HTR-8/SVneo (cell line): Measurements from ENCODE around the gene PABPN1.
"Not testable (repeated sequence)": the region's sequence is repeated elsewhere in the genome, so short reads cannot be mapped to it uniquely, and the experiment has no call there.

Experiments
- DNase-seq: peaks from one replicate; pipeline ENCODE4 v3.0.0; 2011; ENCODE audit warnings: low spot score, mixed read lengths; ENCODE audit not compliant: insufficient read length
- FAIRE-seq: peaks from 2 replicates; lab custom pipeline; 2011; peaks lifted over from hg19 to GRCh38; lab: Jason Lieb, UNC

Gene PABPN1

GRCh38 chr14:23320584-23321571 is at the start of gene PABPN1:
Gene PABPN1 (plus strand): TSS chr14:23321457. CDS start chr14:23321470, 13 bp downstream.
- DNase-seq, result peak; percentile 91
- no peak for FAIRE-seq

GRCh38 chr14:23275412-23275811 is 45.8 kb upstream of the PABPN1 start:
- DNase-seq (no peak), FAIRE-seq (no peak)

GRCh38 chr14:23277189-23277588 is 44.1 kb upstream of the PABPN1 start:
- FAIRE-seq (no peak), DNase-seq (no peak)

GRCh38 chr14:23277928-23278327 is 43.3 kb upstream of the PABPN1 start:
- not testable (repeated sequence) for DNase-seq, FAIRE-seq

- DNase-seq (no peak), FAIRE-seq (no peak)
Measured at GRCh38 chr14:23281247-23281646, 40.0 kb upstream of the PABPN1 start.

- no peak for FAIRE-seq
- DNase-seq, result no peak
Measured at GRCh38 chr14:23284654-23285529, 36.4 kb upstream of the PABPN1 start.

GRCh38 chr14:23285530-23286019 is 35.7 kb upstream of the PABPN1 start:
- FAIRE-seq, result no peak
- no peak for DNase-seq

GRCh38 chr14:23286020-23286901 is 35.0 kb upstream of the PABPN1 start, which contains the start of gene HOMEZ:
Gene HOMEZ (minus strand): TSS chr14:23286132. CDS start chr14:23285952, 180 bp downstream.
- peak; percentile 78 for FAIRE-seq

GRCh38 chr14:23286902-23287479 is 34.3 kb upstream of the PABPN1 start:
- no peak for DNase-seq
- FAIRE-seq, result no peak

More at GRCh38 chr14:23286020-23286901, 35.0 kb upstream of the PABPN1 start, which contains the start of gene HOMEZ:
- DNase-seq, result peak; percentile 90

- DNase-seq, result no peak
Measured at GRCh38 chr14:23294734-23295561, 26.3 kb upstream of the PABPN1 start.

GRCh38 chr14:23296012-23296777 is 25.1 kb upstream of the PABPN1 start:
- FAIRE-seq (no peak), DNase-seq (no peak)

More at GRCh38 chr14:23294734-23295561, 26.3 kb upstream of the PABPN1 start:
- FAIRE-seq, result no peak

GRCh38 chr14:23297096-23297495 is 24.2 kb upstream of the PABPN1 start:
- FAIRE-seq (no peak), DNase-seq (no peak)

GRCh38 chr14:23297611-23298277 is 23.5 kb upstream of the PABPN1 start:
- DNase-seq (no peak), FAIRE-seq (no peak)

- FAIRE-seq (no peak), DNase-seq (peak; percentile 19)
Measured at GRCh38 chr14:23299211-23299957, 21.9 kb upstream of the PABPN1 start.

- no peak for FAIRE-seq
- DNase-seq, result no peak
Measured at GRCh38 chr14:23299986-23300686, 21.1 kb upstream of the PABPN1 start.
